HFFc6 (cell line): Measurements from ENCODE around the gene SAMD1. TPM values are rescaled to one million over a fixed set of nuclear protein-coding genes. Genes with fewer than 3 reads are reported as not detected.

Experiments
- DNase-seq: peaks from one replicate; pipeline ENCODE4 v3.0.0-alpha.2; 2018
- H3K27ac Mint-ChIP-seq: 2 replicates; pipeline ENCODE4 v1.8.0; 2020; ENCODE audit warnings: mild to moderate bottlenecking, mixed read lengths
- H3K27me3 Mint-ChIP-seq: 2 replicates; pipeline ENCODE4 v1.8.0; 2021; ENCODE audit warnings: mild to moderate bottlenecking, moderate library complexity, mixed read lengths; ENCODE audit not compliant: insufficient read depth
- H3K36me3 Mint-ChIP-seq: 2 replicates; pipeline ENCODE4 v1.8.0; 2021; ENCODE audit warnings: low read depth, mixed read lengths
- H3K4me1 Mint-ChIP-seq: 2 replicates; pipeline ENCODE4 v1.8.0; 2020; ENCODE audit warnings: low read depth, mixed read lengths
- H3K4me3 Mint-ChIP-seq: 2 replicates; pipeline ENCODE4 v1.8.0; 2020; ENCODE audit warnings: mild to moderate bottlenecking, moderate library complexity, mixed read lengths
- H3K9me3 Mint-ChIP-seq: 2 replicates; pipeline ENCODE4 v1.8.0; 2020; ENCODE audit warnings: mild to moderate bottlenecking, mixed read lengths
- long read RNA-seq: library from polyadenylated mRNA; unstranded; transcript quantifications from one replicate; pipeline ENCODE4 v2.0.0, GENCODE V29; 2019
- total RNA-seq, 6 experiments: library from RNA; stranded (reverse); fragmentation: NEBNext Ultra II Directional; extraction: Animal tissue kit (Norgen Biotek cat#: 25700); gene quantifications; 2 replicates in 1 of 6; 3 replicates in 5 of 6; pipeline ENCODE4 v1.2.3, GENCODE V29; 2021
- TF ChIP-seq, protein P1 (sequence below): fragments of 200-600 bp; sonication (generic); IDR thresholded peaks from 2 replicates; pipeline ENCODE4 v1.5.0; 2021; ENCODE audit warnings: antibody characterized with exemption, mild to moderate bottlenecking

SAMD1 gene
- total RNA-seq, result 10 to 100 TPM; 33.0 to 48.6 (median 35.9) TPM
- long read RNA-seq, partial matches to known transcripts, result 3 of 4 reads
- long read RNA-seq, other reads (novel, unspliced or antisense), result 0 of 4 reads

DNA sequence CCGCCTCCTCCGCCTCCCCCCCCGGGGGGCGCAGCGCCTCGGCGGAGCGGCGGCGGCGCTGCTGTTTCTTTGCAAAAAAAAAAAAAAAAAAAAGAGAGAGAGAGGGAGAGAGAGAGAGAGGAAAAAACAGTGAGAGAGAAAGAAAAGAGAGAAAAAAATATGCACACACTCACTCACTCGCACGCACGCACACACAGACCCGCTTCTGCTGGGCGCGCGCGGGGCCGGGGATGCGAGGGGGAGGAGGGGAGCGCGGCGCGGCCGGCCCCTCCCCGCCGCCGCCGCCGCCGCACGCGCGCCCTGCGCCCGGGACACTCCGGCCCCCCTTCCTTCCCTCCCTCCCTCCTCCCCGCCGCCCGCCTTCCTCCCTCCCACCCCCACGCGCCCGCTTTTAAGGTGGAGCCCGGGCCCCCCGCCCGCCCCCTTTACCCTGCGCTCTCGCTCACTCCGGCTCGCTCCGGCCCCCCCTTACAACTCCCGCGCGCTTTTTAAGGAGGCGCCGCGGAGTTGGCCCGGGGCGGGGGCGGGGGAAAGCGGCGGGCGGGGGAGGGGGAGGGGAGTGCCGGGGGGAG lies at the start of gene SAMD1:
TSS of gene SAMD1 (minus strand) at position 243 of the 572 bp plus-strand sequence.
- H3K27me3 Mint-ChIP-seq, result peaks cover 5% of the 10 kb centered on the region
- H3K4me1 Mint-ChIP-seq, result peaks cover 15% of the 10 kb centered on the region
- DNase-seq, result peak; percentile 53
- peak within 1 kb of the TSS; percentile 93 for H3K4me3 Mint-ChIP-seq
- TF ChIP-seq, protein P1, sequence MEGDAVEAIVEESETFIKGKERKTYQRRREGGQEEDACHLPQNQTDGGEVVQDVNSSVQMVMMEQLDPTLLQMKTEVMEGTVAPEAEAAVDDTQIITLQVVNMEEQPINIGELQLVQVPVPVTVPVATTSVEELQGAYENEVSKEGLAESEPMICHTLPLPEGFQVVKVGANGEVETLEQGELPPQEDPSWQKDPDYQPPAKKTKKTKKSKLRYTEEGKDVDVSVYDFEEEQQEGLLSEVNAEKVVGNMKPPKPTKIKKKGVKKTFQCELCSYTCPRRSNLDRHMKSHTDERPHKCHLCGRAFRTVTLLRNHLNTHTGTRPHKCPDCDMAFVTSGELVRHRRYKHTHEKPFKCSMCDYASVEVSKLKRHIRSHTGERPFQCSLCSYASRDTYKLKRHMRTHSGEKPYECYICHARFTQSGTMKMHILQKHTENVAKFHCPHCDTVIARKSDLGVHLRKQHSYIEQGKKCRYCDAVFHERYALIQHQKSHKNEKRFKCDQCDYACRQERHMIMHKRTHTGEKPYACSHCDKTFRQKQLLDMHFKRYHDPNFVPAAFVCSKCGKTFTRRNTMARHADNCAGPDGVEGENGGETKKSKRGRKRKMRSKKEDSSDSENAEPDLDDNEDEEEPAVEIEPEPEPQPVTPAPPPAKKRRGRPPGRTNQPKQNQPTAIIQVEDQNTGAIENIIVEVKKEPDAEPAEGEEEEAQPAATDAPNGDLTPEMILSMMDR, result no peak
- peaks cover 20% of the 10 kb centered on the region for H3K9me3 Mint-ChIP-seq
- peaks cover 24% of the 10 kb centered on the region for H3K36me3 Mint-ChIP-seq
- peak within 1 kb of the TSS; percentile 83 for H3K27ac Mint-ChIP-seq

DNA sequence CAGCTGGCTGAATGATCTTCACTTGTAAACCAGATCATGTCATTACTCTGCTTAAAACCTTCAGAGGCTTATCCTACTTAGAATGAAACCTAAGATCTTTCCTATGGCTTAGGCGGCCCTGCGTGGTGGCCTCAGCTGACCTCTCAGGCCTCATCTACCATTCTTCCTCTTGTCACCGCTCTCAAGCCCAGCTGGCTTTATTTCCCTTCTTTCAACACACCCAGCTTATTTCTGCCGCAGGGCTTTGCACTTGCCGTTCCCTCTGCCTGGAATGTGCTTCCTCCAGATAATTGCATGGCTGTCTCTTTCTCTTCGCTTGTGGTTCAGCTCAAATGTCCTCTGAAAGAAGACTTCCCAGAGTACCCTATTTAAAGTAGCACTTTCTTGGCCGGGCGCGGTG lies 49.4 kb upstream of the SAMD1 start:
- H3K9me3 Mint-ChIP-seq, result no peaks in the 10 kb centered on the region
- peak; percentile 75 for DNase-seq
- H3K4me1 Mint-ChIP-seq, result peaks cover 30% of the 10 kb centered on the region
- H3K4me3 Mint-ChIP-seq, result peak overlapping the region; percentile 27
- no peaks in the 10 kb centered on the region for H3K36me3 Mint-ChIP-seq
- peaks cover 1% of the 10 kb centered on the region; the same call in 1 of the 2 replicates for H3K27me3 Mint-ChIP-seq
- TF ChIP-seq, protein P1, result no peak
- H3K27ac Mint-ChIP-seq, result peak overlapping the region; percentile 76

DNA sequence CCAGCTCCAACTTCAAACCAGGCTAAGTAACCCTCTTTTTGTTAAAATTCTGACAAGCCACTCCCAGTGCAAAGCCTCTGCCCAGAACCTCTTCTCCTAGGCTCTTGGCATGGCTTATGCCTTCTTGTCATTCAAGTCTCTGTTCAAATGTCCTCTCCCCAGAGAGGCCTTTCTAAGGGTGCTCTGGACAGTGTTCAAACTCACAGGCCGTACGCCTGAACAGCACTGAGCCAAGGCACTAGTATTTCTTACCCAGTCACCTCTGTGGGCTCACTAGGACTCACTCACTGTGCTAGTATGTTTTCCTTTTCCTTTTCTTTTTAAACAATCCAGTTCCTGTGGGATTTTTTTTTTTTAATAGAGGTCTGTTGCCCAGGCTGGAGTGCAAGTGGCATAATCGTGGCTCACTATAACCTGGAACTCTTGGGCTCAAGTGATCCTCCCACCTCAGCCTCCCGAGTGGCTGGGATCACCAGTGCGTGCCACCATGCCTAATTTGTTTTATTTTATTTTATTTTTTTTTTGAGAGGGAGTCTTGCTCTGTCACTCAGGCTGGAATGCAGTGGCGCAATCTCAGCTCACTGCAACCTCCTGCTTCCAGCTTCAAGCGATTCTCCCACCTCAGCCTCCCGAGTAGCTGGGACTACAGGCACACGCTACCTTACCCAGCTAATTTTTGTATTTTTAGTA lies 48.2 kb upstream of the SAMD1 start:
- no peaks in the 10 kb centered on the region for H3K9me3 Mint-ChIP-seq
- peak overlapping the region; percentile 87 for H3K27ac Mint-ChIP-seq
- H3K4me1 Mint-ChIP-seq, result peaks cover 40% of the 10 kb centered on the region
- peak; percentile 40 for DNase-seq
- peak overlapping the region; percentile 91 for H3K4me3 Mint-ChIP-seq
- peaks cover 4% of the 10 kb centered on the region for H3K27me3 Mint-ChIP-seq
- TF ChIP-seq, protein P1, result no peak
- H3K36me3 Mint-ChIP-seq, result no peaks in the 10 kb centered on the region

DNA sequence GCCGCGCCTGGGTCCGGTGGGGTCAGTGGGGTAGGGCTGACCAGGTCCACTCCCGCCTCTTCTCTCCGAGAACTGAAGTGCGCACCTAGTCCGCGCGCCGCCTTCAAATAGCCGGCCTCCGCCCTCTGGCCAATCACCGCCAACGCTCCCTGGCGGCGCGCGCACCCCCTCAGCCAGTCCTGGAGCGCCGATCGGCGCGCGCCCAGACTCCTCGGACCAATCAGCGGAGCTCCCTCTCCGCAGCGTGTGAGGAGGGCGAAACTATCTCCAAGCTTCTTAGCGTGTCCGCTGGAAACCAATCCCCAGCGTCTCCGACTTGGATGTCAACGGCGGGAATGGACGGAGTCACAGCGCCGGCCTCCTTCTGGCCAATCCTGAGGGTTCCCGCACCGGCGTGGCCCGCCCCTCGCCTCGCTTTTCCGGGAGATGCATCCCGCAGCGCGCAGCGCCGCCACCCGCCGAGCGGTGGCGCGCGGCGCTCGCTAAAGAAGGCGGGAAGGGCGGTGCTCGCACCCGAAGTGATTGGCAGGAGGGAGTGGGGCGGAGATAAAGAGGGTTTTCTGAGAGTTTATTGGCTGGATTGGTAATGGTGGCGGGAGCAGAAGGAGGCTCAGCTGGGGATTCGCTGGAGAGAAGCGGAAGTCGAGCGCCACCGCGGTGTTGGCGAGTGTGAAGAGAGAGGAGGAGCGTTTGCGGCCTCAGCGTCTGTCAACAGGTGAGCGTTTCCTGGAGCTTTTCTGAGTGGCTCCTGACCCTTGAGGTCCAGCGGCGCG lies 46.1 kb upstream of the SAMD1 start, which contains the start of gene ASF1B:
TSS of gene ASF1B (minus strand) at position 81 of the 773 bp plus-strand sequence. CDS start 133 bp downstream, outside the sequence.
- Mint-ChIP-seq H3K27me3 (peaks cover 4% of the 10 kb centered on the region), H3K4me3 (peak within 1 kb of the TSS; percentile 91), H3K27ac (peak within 1 kb of the TSS; percentile 95), H3K36me3 (no peaks in the 10 kb centered on the region), H3K9me3 (no peaks in the 10 kb centered on the region), H3K4me1 (peaks cover 40% of the 10 kb centered on the region)
- TF ChIP-seq, protein P1, result peak; percentile 79
- DNase-seq, result peak; percentile 100

DNA sequence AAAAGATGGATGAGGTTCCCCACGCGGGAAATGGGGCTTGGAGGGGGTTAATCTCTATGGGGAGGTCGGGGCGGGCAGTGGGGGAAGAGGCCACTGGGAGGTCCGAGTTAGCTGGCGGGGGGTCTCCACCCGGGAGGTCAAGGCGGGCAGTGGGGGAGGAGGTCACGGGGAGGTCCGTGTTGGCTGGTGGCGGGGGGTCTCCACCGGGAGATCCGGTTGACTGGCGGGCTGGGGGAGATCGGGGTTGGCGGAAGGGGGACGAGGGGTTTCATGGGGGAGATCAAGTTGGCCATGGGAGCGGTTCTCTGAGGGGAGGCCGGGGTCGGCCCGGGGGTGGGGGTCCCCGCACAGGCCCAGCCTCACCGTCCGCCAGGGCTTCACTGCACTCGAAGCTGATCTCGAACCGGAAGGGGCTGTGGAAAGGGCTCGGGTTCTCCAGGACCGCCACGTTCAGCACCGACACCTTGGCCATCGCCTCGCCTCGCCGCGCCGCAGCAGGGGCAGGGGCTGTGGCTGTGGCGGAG lies 45.5 kb upstream of the SAMD1 start:
- Mint-ChIP-seq H3K9me3 (no peaks in the 10 kb centered on the region), H3K4me1 (peaks cover 40% of the 10 kb centered on the region), H3K27ac (peak overlapping the region; percentile 29), H3K4me3 (peak overlapping the region; percentile 88), H3K36me3 (no peaks in the 10 kb centered on the region), H3K27me3 (peaks cover 3% of the 10 kb centered on the region)
- DNase-seq, result no peak
- TF ChIP-seq, protein P1, result no peak
